Measurements from ENCODE around the gene ADGRV1. TPM values are rescaled to one million over a fixed set of nuclear protein-coding genes. Genes with fewer than 3 reads are reported as not detected.

ADGRV1 gene
- total and polyA plus RNA-seq, 9 of the 15 experiments (the other 6 are each of a cell fraction or from before 2014, with no cell fraction given): 21.7 to 156 (median 58.2) TPM

- TF ChIP-seq FOXJ2 (tag; IDR thresholded peaks at IDR 0.05): 0 out of 2 replicates have a peak, but pooled peaks have one; percentile 25
- TF ChIP-seq CBX3 (IDR thresholded peaks at IDR 0.05; ENCODE audit: borderline replicate concordance in 1 of 2, low read length in 2 of 2): peak in 1 of 2 experiments; percentile 33; a peak in 1 of 3 replicates
- no peak for TF ChIP-seq EP300 (IDR thresholded peaks at IDR 0.05; ENCODE audit: low read length)
- TF ChIP-seq EHMT2 (IDR thresholded peaks at IDR 0.05): peak; percentile 72
- TF ChIP-seq CEBPB (tag; IDR thresholded peaks at IDR 0.05): peak; percentile 86
- TF ChIP-seq ZZZ3 (IDR thresholded peaks at IDR 0.05): no peak
- peak; percentile 79 to 93 for TF ChIP-seq RAD21 (CRISPR knock-in tag; conservative IDR thresholded peaks at IDR 0.05 in 1 of 2, IDR thresholded peaks at IDR 0.05 in 1 of 2)
- TF ChIP-seq BRD9 (IDR thresholded peaks at IDR 0.05; ENCODE audit: low read depth, partially characterized antibody): peak; percentile 51
- TF ChIP-seq CHAMP1 (IDR thresholded peaks at IDR 0.05): peak; percentile 65
- TF ChIP-seq SREBF1 (IDR thresholded peaks at IDR 0.05; ENCODE audit: borderline replicate concordance, low read depth, low read length): no peak
- peak; percentile 55; the same call in 1 of the 2 replicates for TF ChIP-seq DEAF1 (CRISPR knock-in tag; IDR thresholded peaks at IDR 0.05)
- peak; percentile 66 for TF ChIP-seq ZNF592 (IDR thresholded peaks at IDR 0.05)
- peak; percentile 83 for TF ChIP-seq PKNOX1 (IDR thresholded peaks at IDR 0.05)
- TF ChIP-seq FOXK1 (CRISPR knock-in tag; IDR thresholded peaks at IDR 0.05; ENCODE audit: borderline replicate concordance): no peak
- TF ChIP-seq ZNF583 (CRISPR knock-in tag; IDR thresholded peaks at IDR 0.05): no peak
- TF ChIP-seq HEY1 (CRISPR knock-in tag; IDR thresholded peaks at IDR 0.05; ENCODE audit: borderline replicate concordance): no peak
- no peak for TF ChIP-seq ZNF134 (CRISPR knock-in tag; conservative IDR thresholded peaks at IDR 0.05)
- peak; percentile 86 for TF ChIP-seq ARID3A (IDR thresholded peaks at IDR 0.05; ENCODE audit: borderline replicate concordance, low read depth, low read length)
These were observed 47.9 kb downstream of the ADGRV1 start (continued) for GRCh38 chr5:90606539-90606938.

Measured in K562 (cell line).